Hindlimb muscle (tissue), 1 donor: ENCODE data around the gene CFDP1. TPM values are rescaled to one million over a fixed set of nuclear protein-coding genes. Genes with fewer than 3 reads are reported as not detected.
A peak's percentile ranks its signal among the peaks of the same experiment; 100 is the strongest.
"Not testable (repeated sequence)": the region's sequence is repeated elsewhere in the genome, so short reads cannot be mapped to it uniquely, and the experiment has no call there.

Source experiments
- DNase-seq: peaks from one replicate; pipeline ENCODE4 v3.0.0-alpha.2; 2013
- polyA plus RNA-seq: library from polyadenylated mRNA; unstranded; fragments of 120-200 nt; gene quantifications from one replicate; pipeline ENCODE4 v1.2.1, GENCODE V29; 2013; ENCODE audit not compliant: insufficient read length

CFDP1 gene
- polyA plus RNA-seq, 1 donor: 73.0 TPM

- no peak for DNase-seq
Observed at GRCh38 chr16:75458439-75458838, 25.1 kb upstream of the CFDP1 start.

- no peak for DNase-seq
Observed at GRCh38 chr16:75458029-75458428, 24.7 kb upstream of the CFDP1 start.

- DNase-seq: no peak
Observed at GRCh38 chr16:75457485-75458021, 24.2 kb upstream of the CFDP1 start.

GRCh38 chr16:75456971-75457370 is 23.7 kb upstream of the CFDP1 start:
- DNase-seq: no peak

GRCh38 chr16:75456486-75456885 is 23.2 kb upstream of the CFDP1 start:
- DNase-seq: not testable (repeated sequence)

GRCh38 chr16:75455677-75456076 is 22.4 kb upstream of the CFDP1 start:
- no peak for DNase-seq

GRCh38 chr16:75452464-75453190 is 19.3 kb upstream of the CFDP1 start:
- DNase-seq: no peak

- DNase-seq: no peak
Observed at GRCh38 chr16:75446416-75446815, 13.1 kb upstream of the CFDP1 start.

- DNase-seq: no peak
Observed at GRCh38 chr16:75445298-75445697, 12.0 kb upstream of the CFDP1 start.

GRCh38 chr16:75443298-75443697 is 10.0 kb upstream of the CFDP1 start:
- no peak for DNase-seq

GRCh38 chr16:75433732-75434413 is 570 bp upstream of the CFDP1 start:
- peak; percentile 87 for DNase-seq

- DNase-seq: no peak
Observed at GRCh38 chr16:75429621-75430403, 3.5 kb downstream of the CFDP1 start.

- not testable (repeated sequence) for DNase-seq
Observed at GRCh38 chr16:75426524-75426923, 6.8 kb downstream of the CFDP1 start.

GRCh38 chr16:75424105-75424762 is 9.1 kb downstream of the CFDP1 start:
- DNase-seq: not testable (repeated sequence)

GRCh38 chr16:75423723-75424104 is 9.6 kb downstream of the CFDP1 start:
- no peak for DNase-seq

GRCh38 chr16:75421820-75422126 is 11.5 kb downstream of the CFDP1 start:
- no peak for DNase-seq

- peak; percentile 67 for DNase-seq
Observed at GRCh38 chr16:75420987-75421819, 12.1 kb downstream of the CFDP1 start.

GRCh38 chr16:75416904-75417565 is 16.3 kb downstream of the CFDP1 start:
- DNase-seq: no peak

GRCh38 chr16:75415169-75415905 is 18.0 kb downstream of the CFDP1 start:
- no peak for DNase-seq

- DNase-seq: no peak
Observed at GRCh38 chr16:75413951-75414350, 19.4 kb downstream of the CFDP1 start.

GRCh38 chr16:75406943-75407342 is 26.4 kb downstream of the CFDP1 start:
- no peak for DNase-seq
